MCF 10A (cell line): Measurements from ENCODE around the gene ARHGAP40. TPM values are rescaled to one million over a fixed set of nuclear protein-coding genes. Genes with fewer than 3 reads are reported as not detected.

Experiments used
- BruUV-seq: library from RNA; stranded (reverse); fragments of 400-500 nt; replicated peaks from 2 replicates; lab custom pipeline; 2021; lab: Mats Ljungman, UMichigan
- CTCF ChIA-PET: fragments of 300-600 bp; sonication (Branson Sonifier 250); formaldehyde crosslinking; extraction: SDS; loops from one replicate; lab custom pipeline; 2021; ENCODE audit warnings: antibody characterized with exemption, inconsistent platforms; lab: Yijun Ruan, JAX
- POLR2A ChIA-PET: fragments of 300-600, 350-650 bp; sonication (Branson Sonifier 250); formaldehyde crosslinking; extraction: SDS; loops from one replicate; lab custom pipeline; 2020; ENCODE audit warnings: antibody characterized with exemption, inconsistent platforms; lab: Yijun Ruan, JAX
- DNase-seq: peaks from one replicate; pipeline ENCODE4 v3.0.0-alpha.2; 2018; ENCODE audit not compliant: unreplicated experiment
- H3K27ac Mint-ChIP-seq: one replicate; pipeline ENCODE4 v1.8.0; 2022; ENCODE audit warnings: mild to moderate bottlenecking, low read depth, mixed read lengths; ENCODE audit not compliant: unreplicated experiment
- H3K27me3 Mint-ChIP-seq: one replicate; pipeline ENCODE4 v1.8.0; 2022; ENCODE audit warnings: mixed read lengths; ENCODE audit not compliant: insufficient read depth, unreplicated experiment
- H3K36me3 Mint-ChIP-seq: one replicate; pipeline ENCODE4 v1.8.0; 2022; ENCODE audit warnings: mild to moderate bottlenecking, moderate library complexity, mixed read lengths; ENCODE audit not compliant: insufficient read depth, unreplicated experiment
- H3K4me1 Mint-ChIP-seq: one replicate; pipeline ENCODE4 v1.8.0; 2022; ENCODE audit warnings: mixed read lengths; ENCODE audit not compliant: insufficient read depth, unreplicated experiment
- H3K4me3 Mint-ChIP-seq: one replicate; pipeline ENCODE4 v1.8.0; 2022; ENCODE audit warnings: mild to moderate bottlenecking, moderate library complexity, mixed read lengths; ENCODE audit not compliant: unreplicated experiment
- H3K9me3 Mint-ChIP-seq: one replicate; pipeline ENCODE4 v1.8.0; 2022; ENCODE audit warnings: mixed read lengths; ENCODE audit not compliant: unreplicated experiment
- CTCF ChIP-seq: fragments of 200-600 bp; IDR thresholded peaks from one replicate; pipeline ENCODE4 v1.8.0; 2022; ENCODE audit warnings: antibody characterized with exemption, mild to moderate bottlenecking; ENCODE audit not compliant: unreplicated experiment
- intact Hi-C: fragments of 100-400 bp; cut with micrococcal nuclease; formaldehyde crosslinking; loops from 2 replicates; pipeline ENCODE4 v1.14.1; 2022
- total RNA-seq: library from RNA; stranded (reverse); gene quantifications from 2 replicates; pipeline ENCODE4 v1.2.3, GENCODE V29; 2022

The ARHGAP40 gene
- total RNA-seq, 1 experiment from 2014 or later: not detected

- no peak overlapping the region for H3K27ac Mint-ChIP-seq
- H3K4me1 Mint-ChIP-seq: peaks cover 5% of the 10 kb centered on the region
- POLR2A ChIA-PET: no interaction called here
- H3K36me3 Mint-ChIP-seq: no peaks in the 10 kb centered on the region
- no peak overlapping the region for H3K4me3 Mint-ChIP-seq
- DNase-seq: no peak
- no peak for TF ChIP-seq CTCF
- H3K9me3 Mint-ChIP-seq: no peaks in the 10 kb centered on the region
- no TSS peak for BruUV-seq
- CTCF ChIA-PET: no interaction called here
- no peaks in the 10 kb centered on the region for H3K27me3 Mint-ChIP-seq
- intact Hi-C loops: no loop called here
These were observed 18.3 kb upstream of the ARHGAP40 start for GRCh38 chr20:38583306-38583705.

DNA sequence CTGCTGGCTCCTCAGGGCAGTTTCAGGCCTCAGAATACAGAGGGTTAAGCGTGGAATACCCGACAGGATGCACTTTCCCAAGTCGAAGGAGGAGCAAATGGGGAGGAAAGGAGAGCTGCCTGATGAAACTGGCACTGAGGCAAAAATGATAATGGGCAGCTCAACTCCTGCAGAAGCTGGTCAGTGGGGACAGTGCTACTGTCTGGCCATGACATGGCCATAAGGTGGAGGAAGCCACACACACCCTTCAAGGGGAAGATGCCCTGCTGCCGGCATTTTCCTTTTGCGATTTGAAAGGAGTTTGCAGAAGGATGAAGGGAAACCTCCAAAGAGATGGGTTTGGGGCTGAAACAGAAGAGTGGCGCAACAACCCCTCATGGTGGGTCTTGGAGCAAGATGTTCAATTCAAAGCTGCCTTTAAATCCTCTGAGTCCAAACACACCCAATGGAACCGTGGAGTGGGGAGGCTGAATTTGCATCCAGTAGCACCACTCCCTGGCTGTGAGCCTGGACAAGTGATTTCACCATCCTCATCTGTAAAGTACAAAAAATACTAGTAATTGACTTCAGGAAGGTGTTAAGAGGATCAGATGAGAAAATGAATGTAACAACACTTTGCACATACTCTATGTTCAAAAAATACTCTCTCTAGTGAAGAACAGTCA lies 17.4 kb upstream of the ARHGAP40 start:
- Mint-ChIP-seq H3K36me3 (no peaks in the 10 kb centered on the region), H3K4me1 (peaks cover 5% of the 10 kb centered on the region), H3K27me3 (no peaks in the 10 kb centered on the region), H3K9me3 (no peaks in the 10 kb centered on the region), H3K4me3 (no peak overlapping the region), H3K27ac (no peak overlapping the region)
- no peak for DNase-seq
- no peak for TF ChIP-seq CTCF
- intact Hi-C loops: no loop called here
- BruUV-seq: no TSS peak
- CTCF ChIA-PET: no interaction called here
- POLR2A ChIA-PET: no interaction called here

- ChIA-PET CTCF (no interaction called here), POLR2A (no interaction called here)
- no peak for DNase-seq
- BruUV-seq: no TSS peak
- Mint-ChIP-seq H3K27ac (no peak overlapping the region), H3K36me3 (no peaks in the 10 kb centered on the region), H3K4me3 (no peak overlapping the region), H3K4me1 (peaks cover 5% of the 10 kb centered on the region), H3K27me3 (no peaks in the 10 kb centered on the region), H3K9me3 (no peaks in the 10 kb centered on the region)
- no peak for TF ChIP-seq CTCF
- intact Hi-C loops: no loop called here
These were observed 16.0 kb upstream of the ARHGAP40 start for GRCh38 chr20:38585404-38586180.

GRCh38 chr20:38586181-38586525 lies 15.5 kb upstream of the ARHGAP40 start:
- Mint-ChIP-seq H3K36me3 (no peaks in the 10 kb centered on the region), H3K4me1 (peaks cover 1% of the 10 kb centered on the region), H3K27ac (no peak overlapping the region), H3K27me3 (no peaks in the 10 kb centered on the region), H3K4me3 (no peak overlapping the region), H3K9me3 (no peaks in the 10 kb centered on the region)
- no TSS peak for BruUV-seq
- no peak for DNase-seq
- ChIA-PET POLR2A (no interaction called here), CTCF (no interaction called here)
- intact Hi-C loops: no loop called here
- TF ChIP-seq CTCF: no peak
